ENCODE data around the gene DACH1.

- TF ChIP-seq CTCF (conservative IDR thresholded peaks at IDR 0.05; ENCODE audit: low read depth, low read length) (no peak), EZH2phosphoT487 (IDR thresholded peaks at IDR 0.05; ENCODE audit: borderline replicate concordance, low read length) (no peak), EZH2 (IDR thresholded peaks at IDR 0.05; ENCODE audit: low read length, unreplicated experiment) (no peak)
These were observed 326.9 kb downstream of the DACH1 start for GRCh38 chr13:71540098-71540497.

Data from PC-3 (cell line).